ENCODE results near the gene KATNA1. TPM values are rescaled to one million over a fixed set of nuclear protein-coding genes. Genes with fewer than 3 reads are reported as not detected.

The KATNA1 gene
- total RNA-seq, 1 donor from 2014 or later = 16.3 TPM

GRCh38 chr6:149614337-149614736, 34.2 kb downstream of the KATNA1 start:
- no peak for DNase-seq (ENCODE audit: low read depth)
- H3K4me3 ChIP-seq (ENCODE audit: low read depth, low read length) = no peak overlapping the region
- no peak for TF ChIP-seq CTCF (conservative IDR thresholded peaks at IDR 0.05; ENCODE audit: low read depth, low read length)

GRCh38 chr6:149608381-149608982, 40.0 kb downstream of the KATNA1 start:
- DNase-seq (ENCODE audit: low read depth) = no peak
- no peak for TF ChIP-seq CTCF (conservative IDR thresholded peaks at IDR 0.05; ENCODE audit: low read depth, low read length)

GRCh38 chr6:149600508-149600907, 48.0 kb downstream of the KATNA1 start:
- no peak overlapping the region for H3K4me3 ChIP-seq (ENCODE audit: low read depth, low read length)
- TF ChIP-seq CTCF (conservative IDR thresholded peaks at IDR 0.05; ENCODE audit: low read depth, low read length) = no peak
- no peak for DNase-seq (ENCODE audit: low read depth)

More at GRCh38 chr6:149608381-149608982, 40.0 kb downstream of the KATNA1 start:
- no peak overlapping the region for H3K4me3 ChIP-seq (ENCODE audit: low read depth, low read length)

- no peak for TF ChIP-seq CTCF (conservative IDR thresholded peaks at IDR 0.05; ENCODE audit: low read depth, low read length)
- no peak overlapping the region for H3K4me3 ChIP-seq (ENCODE audit: low read depth, low read length)
- DNase-seq (ENCODE audit: low read depth) = peak; percentile 52
Measured at GRCh38 chr6:149593408-149593807, 55.1 kb downstream of the KATNA1 start.

- DNase-seq (ENCODE audit: low read depth) = no peak
- TF ChIP-seq CTCF (conservative IDR thresholded peaks at IDR 0.05; ENCODE audit: low read depth, low read length) = no peak
- H3K4me3 ChIP-seq (ENCODE audit: low read depth, low read length) = no peak overlapping the region
Measured at GRCh38 chr6:149592983-149593382, 55.5 kb downstream of the KATNA1 start.

- no peak overlapping the region for H3K4me3 ChIP-seq (ENCODE audit: low read depth, low read length)
- TF ChIP-seq CTCF (conservative IDR thresholded peaks at IDR 0.05; ENCODE audit: low read depth, low read length) = no peak
- no peak for DNase-seq (ENCODE audit: low read depth)
Measured at GRCh38 chr6:149586149-149586548, 62.4 kb downstream of the KATNA1 start.

- TF ChIP-seq CTCF (conservative IDR thresholded peaks at IDR 0.05; ENCODE audit: low read depth, low read length) = no peak
- no peak overlapping the region for H3K4me3 ChIP-seq (ENCODE audit: low read depth, low read length)
- no peak for DNase-seq (ENCODE audit: low read depth)
Measured at GRCh38 chr6:149581349-149581748, 67.2 kb downstream of the KATNA1 start.
